ENCODE data around the gene CDCA4. TPM values are rescaled to one million over a fixed set of nuclear protein-coding genes. Genes with fewer than 3 reads are reported as not detected.
"Not testable (repeated sequence)": the region's sequence is repeated elsewhere in the genome, so short reads cannot be mapped to it uniquely, and the experiment has no call there.

Gene CDCA4
- total RNA-seq, 1 donor from 2014 or later = 6.9 TPM

DNA sequence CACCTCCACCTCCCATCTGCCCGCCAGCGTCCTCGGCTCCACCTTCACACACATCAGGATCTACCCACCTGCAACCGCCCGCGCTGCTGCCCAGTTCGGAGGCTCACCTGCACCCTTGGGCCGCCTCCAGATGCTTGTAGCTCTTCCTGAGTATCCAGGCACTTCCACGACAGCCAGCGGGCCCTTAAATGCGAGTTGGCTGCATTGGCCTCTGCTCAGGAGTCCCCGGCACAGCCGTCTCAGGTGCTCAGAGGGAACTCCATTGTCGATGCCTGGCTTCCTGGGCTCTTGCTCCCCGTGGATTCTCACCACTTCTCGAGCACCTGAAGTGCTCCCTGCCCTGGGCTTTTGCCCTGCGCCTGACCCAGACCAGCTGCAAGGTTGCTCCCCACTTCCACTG is 21.9 kb upstream of the CDCA4 start:
- DNase-seq (peak; percentile 30), ATAC-seq (no peak)
- Histone ChIP-seq H3K27ac (no peak overlapping the region), H3K4me1 (peaks cover 5% of the 10 kb centered on the region), H3K9me3 (no peaks in the 10 kb centered on the region), H3K4me3 (no peak overlapping the region), H3K36me3 (no peaks in the 10 kb centered on the region), H3K27me3 (ENCODE audit: low read depth) (no peaks in the 10 kb centered on the region)
- TF ChIP-seq, protein P1, sequence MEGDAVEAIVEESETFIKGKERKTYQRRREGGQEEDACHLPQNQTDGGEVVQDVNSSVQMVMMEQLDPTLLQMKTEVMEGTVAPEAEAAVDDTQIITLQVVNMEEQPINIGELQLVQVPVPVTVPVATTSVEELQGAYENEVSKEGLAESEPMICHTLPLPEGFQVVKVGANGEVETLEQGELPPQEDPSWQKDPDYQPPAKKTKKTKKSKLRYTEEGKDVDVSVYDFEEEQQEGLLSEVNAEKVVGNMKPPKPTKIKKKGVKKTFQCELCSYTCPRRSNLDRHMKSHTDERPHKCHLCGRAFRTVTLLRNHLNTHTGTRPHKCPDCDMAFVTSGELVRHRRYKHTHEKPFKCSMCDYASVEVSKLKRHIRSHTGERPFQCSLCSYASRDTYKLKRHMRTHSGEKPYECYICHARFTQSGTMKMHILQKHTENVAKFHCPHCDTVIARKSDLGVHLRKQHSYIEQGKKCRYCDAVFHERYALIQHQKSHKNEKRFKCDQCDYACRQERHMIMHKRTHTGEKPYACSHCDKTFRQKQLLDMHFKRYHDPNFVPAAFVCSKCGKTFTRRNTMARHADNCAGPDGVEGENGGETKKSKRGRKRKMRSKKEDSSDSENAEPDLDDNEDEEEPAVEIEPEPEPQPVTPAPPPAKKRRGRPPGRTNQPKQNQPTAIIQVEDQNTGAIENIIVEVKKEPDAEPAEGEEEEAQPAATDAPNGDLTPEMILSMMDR (IDR thresholded peaks at IDR 0.05) = no peak
- intact Hi-C loops (cut with DNase I) = loop anchor here (10.0 kb wide), 1 partner anchor 68 kb away; the partner anchor contains the start of gene AHNAK2

DNA sequence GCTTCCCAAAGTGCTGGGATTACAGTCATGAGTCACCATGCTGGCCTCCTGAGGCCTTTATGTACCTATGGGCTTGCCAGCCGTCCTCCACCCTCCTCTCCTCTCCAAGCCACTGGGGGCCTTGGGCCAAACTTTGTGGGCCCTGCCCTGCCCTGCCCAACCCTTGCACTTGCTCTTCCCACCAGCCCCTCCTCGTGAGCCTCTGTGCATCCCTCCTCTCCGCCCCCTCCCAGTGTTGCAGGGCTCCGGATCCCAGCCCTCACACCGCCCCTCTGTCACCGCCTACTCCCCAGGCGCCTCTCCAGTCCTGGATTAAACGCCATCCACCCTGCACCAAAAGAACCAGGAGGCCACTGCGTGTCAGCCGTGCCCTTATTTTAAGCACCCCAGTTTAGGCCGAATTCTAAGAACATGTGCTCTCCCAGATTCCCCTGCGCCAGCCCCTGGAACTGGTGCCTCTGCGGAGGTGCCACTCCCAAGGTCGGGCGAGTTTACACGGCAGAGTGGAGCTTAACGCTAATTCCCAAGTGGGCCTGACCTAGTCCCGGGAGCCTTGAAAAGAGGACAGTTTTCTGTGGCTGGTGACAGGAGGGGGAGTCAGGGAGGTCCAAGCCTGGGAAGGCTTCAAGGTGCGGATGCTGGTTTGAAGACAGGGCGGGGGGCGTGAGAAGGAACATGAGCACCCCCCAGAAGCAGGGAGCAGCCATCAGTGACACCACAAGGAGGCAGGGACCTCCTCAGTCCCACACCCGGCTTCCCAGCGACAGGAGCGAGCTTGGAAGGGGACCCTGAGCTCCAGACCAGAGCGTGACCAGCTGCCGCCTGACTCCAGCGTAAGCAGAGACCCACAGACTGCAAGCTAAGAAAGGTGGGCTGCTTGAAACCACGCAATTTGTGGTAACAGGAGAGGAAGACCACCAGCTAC is 21.2 kb upstream of the CDCA4 start:
- peak; percentile 26 for DNase-seq
- Histone ChIP-seq H3K4me3 (no peak overlapping the region), H3K27ac (no peak overlapping the region), H3K36me3 (no peaks in the 10 kb centered on the region), H3K4me1 (peaks cover 5% of the 10 kb centered on the region), H3K27me3 (ENCODE audit: low read depth) (no peaks in the 10 kb centered on the region), H3K9me3 (no peaks in the 10 kb centered on the region)
- TF ChIP-seq, protein P1 (IDR thresholded peaks at IDR 0.05) = no peak
- ATAC-seq = no peak
- intact Hi-C loops (cut with DNase I) = loop anchor here (10.0 kb wide), 1 partner anchor 67 kb away; the partner anchor contains the start of gene AHNAK2

DNA sequence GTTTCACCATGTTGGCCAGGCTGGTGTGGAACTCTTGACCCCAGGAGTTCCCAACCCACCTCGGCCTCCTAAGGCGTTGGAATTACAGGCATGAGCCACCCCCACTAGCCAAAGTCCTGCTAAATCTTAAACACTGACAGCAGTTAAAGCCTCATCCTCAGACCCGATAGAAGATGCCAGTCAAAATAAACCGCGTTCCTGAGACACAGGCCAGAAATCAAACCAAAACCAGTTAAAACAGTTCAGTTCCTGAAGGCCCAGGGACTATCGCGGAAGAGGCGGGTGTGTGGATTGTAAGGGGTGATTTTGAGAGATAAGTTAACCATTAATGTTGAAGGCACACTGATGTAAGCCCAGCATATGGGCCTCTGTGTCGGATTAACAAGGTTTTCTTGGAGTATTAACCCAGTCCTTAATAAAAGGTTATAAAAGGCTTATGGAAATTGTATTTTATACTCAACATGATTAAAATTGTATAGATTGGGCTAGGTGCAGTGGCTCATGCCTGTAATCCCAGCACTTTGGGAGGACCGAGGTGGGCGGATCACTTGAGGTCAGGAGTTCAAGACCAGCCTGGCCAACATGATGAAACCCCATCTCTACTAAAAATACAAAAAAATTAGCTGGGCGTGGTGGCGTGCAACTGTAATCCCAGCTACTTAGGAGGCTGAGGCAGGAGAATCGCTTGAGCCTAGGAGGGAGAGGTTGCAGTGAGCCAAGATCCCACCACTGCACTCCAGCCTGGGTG is 18.7 kb upstream of the CDCA4 start:
- Histone ChIP-seq H3K27ac (no peak overlapping the region), H3K4me1 (no peaks in the 10 kb centered on the region), H3K4me3 (no peak overlapping the region), H3K9me3 (no peaks in the 10 kb centered on the region), H3K27me3 (ENCODE audit: low read depth) (no peaks in the 10 kb centered on the region), H3K36me3 (no peaks in the 10 kb centered on the region)
- TF ChIP-seq, protein P1 (IDR thresholded peaks at IDR 0.05) = no peak
- ATAC-seq (no peak), DNase-seq (peak; percentile 9)
- intact Hi-C loops (cut with DNase I) = loop anchor here (10.0 kb wide), 1 partner anchor 65 kb away; the partner anchor contains the start of gene AHNAK2

GRCh38 chr14:105035616-105036015 is 14.7 kb upstream of the CDCA4 start:
- H3K27ac ChIP-seq; intact Hi-C loops (cut with DNase I); H3K27me3 ChIP-seq (ENCODE audit: low read depth); H3K4me3 ChIP-seq; H3K4me1 ChIP-seq; DNase-seq; H3K9me3 ChIP-seq; ATAC-seq; H3K36me3 ChIP-seq: not testable (repeated sequence)

DNA sequence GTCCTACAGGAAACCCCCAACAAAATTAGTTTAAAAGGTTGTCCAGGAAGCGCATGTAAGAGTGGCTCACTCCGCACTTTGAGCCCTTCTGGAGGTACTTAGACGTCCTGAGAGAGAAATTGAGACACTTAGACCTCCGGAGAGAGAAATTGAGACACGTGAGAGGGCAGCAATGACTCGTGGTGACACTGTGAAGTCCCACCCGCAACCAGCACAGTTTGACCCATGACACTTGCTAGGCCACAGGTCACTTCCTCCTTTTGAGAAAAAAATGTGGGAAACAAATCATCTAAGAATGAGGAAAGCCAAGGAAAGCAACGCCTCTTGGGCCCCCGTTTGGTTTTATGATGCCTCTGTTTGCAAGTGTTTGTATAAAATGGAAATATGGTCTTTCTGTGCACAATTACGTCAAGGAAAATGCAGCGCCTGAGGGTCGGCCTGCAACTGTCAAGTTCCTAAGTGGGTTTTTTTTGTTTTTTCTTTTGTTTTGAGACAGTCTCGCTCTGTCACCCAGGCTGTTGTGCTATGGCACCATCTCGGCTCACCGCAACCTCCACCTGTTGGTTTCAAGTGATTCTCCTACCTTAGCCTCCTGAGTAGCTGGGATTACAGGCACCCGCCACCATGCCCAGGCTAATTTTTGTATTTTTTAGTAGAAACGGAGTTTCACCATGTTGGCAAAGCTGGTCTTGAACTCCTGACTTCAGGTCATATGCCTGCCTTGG is 13.6 kb upstream of the CDCA4 start:
- H3K4me1 ChIP-seq = peaks cover 9% of the 10 kb centered on the region
- intact Hi-C loops (cut with DNase I) = no loop called here
- no peaks in the 10 kb centered on the region for H3K36me3 ChIP-seq
- TF ChIP-seq, protein P1 (IDR thresholded peaks at IDR 0.05) = no peak
- peak overlapping the region; percentile 69 for H3K27ac ChIP-seq
- H3K9me3 ChIP-seq = no peaks in the 10 kb centered on the region
- H3K27me3 ChIP-seq (ENCODE audit: low read depth) = no peaks in the 10 kb centered on the region
- peak; percentile 63 for DNase-seq
- peak; percentile 72 to 79 for ATAC-seq
- H3K4me3 ChIP-seq = no peak overlapping the region

DNA sequence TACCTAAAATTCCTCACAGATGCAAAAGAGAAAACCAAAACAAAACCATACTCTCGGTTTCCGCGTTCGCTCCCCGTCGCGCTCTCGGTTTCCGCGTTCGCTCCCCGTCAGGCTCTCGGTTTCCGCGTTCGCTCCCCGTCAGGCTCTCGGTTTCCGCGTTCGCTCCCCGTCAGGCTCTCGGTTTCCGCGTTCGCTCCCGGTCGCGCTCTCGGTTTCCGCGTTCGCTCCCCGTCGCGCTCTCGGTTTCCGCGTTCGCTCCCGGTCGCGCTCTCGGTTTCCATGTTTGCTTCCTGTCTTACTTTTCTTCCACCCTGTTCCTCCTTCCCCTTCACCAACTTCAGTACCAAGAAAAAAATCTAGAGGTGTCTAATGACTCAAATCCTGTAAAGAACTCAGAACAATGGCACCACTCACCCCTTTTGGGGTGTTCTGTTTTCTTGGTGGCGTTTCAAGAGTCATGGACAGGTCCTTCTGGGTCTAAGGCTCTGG is 12.6 kb upstream of the CDCA4 start:
- H3K9me3 ChIP-seq; intact Hi-C loops (cut with DNase I); H3K36me3 ChIP-seq; H3K4me1 ChIP-seq; H3K27me3 ChIP-seq (ENCODE audit: low read depth): not testable (repeated sequence)
- H3K27ac ChIP-seq = peak overlapping the region; percentile 69
- DNase-seq (peak; percentile 42), ATAC-seq (peak in 1 of 2 donors; percentile 39)
- peak overlapping the region; percentile 53 for H3K4me3 ChIP-seq

DNA sequence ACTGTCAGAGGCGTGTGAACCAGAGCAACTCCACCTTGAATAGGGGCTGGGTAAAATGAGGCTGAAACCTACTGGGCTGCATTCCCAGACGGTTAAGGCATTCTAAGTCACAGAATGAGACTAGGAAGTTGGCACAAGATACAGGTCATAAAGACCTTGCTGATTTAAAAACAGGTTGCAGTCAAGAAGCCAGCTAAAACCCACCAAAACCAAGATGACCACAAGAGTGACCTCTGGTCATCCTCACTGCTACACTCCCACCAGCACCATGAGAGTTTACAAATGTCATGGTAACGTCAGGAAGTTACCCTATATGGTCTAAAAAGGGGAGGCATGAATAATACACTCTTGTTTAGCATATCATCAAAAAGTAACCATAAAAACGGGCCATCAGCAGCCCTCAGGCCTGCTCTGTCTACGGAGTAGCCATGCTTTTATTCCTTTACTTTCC is 11.6 kb upstream of the CDCA4 start:
- Histone ChIP-seq H3K27ac (peak overlapping the region; percentile 69), H3K4me3 (peak overlapping the region; percentile 53)
- H3K36me3 ChIP-seq; ATAC-seq; intact Hi-C loops (cut with DNase I); H3K27me3 ChIP-seq (ENCODE audit: low read depth); DNase-seq; H3K9me3 ChIP-seq; H3K4me1 ChIP-seq: not testable (repeated sequence)

All from lower lobe of right lung (tissue), 2 donors.